Measurements from ENCODE around the gene ATP8B4.

The ATP8B4 gene

GRCh38 chr15:50151476-50151875, 32.4 kb upstream of the ATP8B4 start:
- no peak for TF ChIP-seq CTCF (IDR thresholded peaks at IDR 0.05)

- no peak for TF ChIP-seq CTCF (IDR thresholded peaks at IDR 0.05)
Measured at GRCh38 chr15:50150851-50151250, 31.8 kb upstream of the ATP8B4 start.

- no peak for TF ChIP-seq CTCF (IDR thresholded peaks at IDR 0.05)
Measured at GRCh38 chr15:50150349-50150748, 31.3 kb upstream of the ATP8B4 start.

GRCh38 chr15:50149090-50149489, 30.1 kb upstream of the ATP8B4 start:
- no peak for TF ChIP-seq CTCF (IDR thresholded peaks at IDR 0.05)

GRCh38 chr15:50148362-50148963, 29.4 kb upstream of the ATP8B4 start:
- TF ChIP-seq CTCF (IDR thresholded peaks at IDR 0.05), result peak; percentile 80

GRCh38 chr15:50146632-50147031, 27.6 kb upstream of the ATP8B4 start:
- no peak for TF ChIP-seq CTCF (IDR thresholded peaks at IDR 0.05)

GRCh38 chr15:50145451-50145872, 26.4 kb upstream of the ATP8B4 start:
- peak; percentile 55; the same call in 1 of the 2 replicates for TF ChIP-seq CTCF (IDR thresholded peaks at IDR 0.05)
